HG03571 (cell line): ENCODE data around the gene CTSV.
"Not testable (repeated sequence)": the region's sequence is repeated elsewhere in the genome, so short reads cannot be mapped to it uniquely, and the experiment has no call there.

Source experiments
- ATAC-seq: cut with Tn5 transposase; IDR thresholded peaks from one replicate; pipeline ENCODE4 v1.9.1; 2021; ENCODE audit not compliant: unreplicated experiment

The CTSV gene

GRCh38 chr9:97045300-97045699, 6.4 kb upstream of the CTSV start:
- no peak for ATAC-seq

DNA sequence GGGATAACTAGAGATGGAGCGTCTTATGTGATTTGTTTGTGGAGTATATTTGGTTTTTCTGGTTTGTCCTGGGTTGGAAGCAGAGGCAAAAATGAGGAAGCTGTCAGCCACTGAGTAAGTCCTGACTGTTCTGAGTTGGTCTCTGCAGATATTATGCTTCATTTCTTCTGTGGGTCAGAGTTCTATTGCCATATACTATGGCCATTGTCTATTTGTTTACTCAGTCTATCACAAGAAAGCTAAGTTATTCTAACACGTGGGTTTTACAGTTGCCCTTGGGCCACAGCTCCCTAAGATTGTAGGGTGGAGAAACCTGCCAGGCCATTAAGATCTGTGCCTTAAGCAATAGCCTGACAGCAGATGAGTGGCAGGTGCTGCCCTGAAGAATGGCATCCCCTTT, 3.0 kb upstream of the CTSV start:
- ATAC-seq, result no peak

DNA sequence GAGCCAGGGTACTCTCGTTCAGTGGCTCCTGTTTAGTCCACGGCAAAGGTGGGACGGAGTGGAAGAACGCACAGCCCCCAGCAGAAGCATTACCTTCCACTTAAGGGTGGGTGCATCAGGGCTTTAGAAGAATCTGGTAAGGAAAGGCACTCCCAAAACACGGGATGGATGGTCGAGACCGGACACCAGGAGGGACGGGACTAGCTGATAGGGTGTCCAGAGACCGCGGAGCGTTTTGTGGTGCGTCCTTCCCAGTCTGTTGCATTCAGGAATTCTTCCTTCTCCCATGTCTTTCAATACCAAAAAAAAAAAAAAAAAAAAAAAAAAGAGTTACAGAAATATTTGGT, 545 bp upstream of the CTSV start:
- no peak for ATAC-seq

DNA sequence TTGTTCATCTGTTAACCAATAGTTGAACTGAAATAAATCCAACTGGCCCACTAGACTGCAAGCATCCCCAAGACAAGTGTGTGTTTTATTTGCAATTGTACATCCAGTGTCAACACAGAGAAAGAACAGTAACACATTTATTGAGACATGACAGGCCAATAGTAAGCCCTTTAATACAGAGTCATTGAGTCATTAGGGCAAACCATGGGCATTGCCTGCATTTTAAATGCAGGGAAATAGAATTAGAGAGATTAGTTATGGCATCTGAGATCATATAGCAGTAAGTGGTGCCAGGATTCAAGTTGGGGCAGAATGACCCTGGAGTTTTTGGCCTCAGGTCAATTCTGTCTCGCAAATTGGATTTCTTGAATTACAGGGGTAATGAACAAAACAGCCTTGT, 15.4 kb downstream of the CTSV start:
- not testable (repeated sequence) for ATAC-seq

GRCh38 chr9:97013151-97014132, 25.5 kb downstream of the CTSV start:
- ATAC-seq, result peak; percentile 86

DNA sequence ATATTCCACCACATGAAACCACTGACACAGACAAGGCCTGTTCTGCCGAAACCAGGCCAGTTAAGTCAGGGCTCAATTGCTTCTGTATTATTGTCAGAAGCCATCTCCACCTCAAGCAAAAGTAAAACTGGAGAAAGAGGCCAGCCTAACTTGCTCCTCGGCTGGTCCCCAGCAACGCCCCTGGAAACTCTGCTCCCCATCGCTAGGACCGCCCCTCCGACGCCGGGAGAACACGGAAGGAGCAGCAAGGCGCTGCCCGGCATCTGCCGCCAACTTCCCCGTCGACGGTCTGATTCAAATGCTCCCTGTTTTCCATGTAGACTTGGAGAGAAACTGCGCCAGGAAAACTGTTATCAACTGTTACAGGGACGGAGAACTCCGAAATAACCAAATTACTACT, 26.3 kb downstream of the CTSV start:
- ATAC-seq, result peak; percentile 66

DNA sequence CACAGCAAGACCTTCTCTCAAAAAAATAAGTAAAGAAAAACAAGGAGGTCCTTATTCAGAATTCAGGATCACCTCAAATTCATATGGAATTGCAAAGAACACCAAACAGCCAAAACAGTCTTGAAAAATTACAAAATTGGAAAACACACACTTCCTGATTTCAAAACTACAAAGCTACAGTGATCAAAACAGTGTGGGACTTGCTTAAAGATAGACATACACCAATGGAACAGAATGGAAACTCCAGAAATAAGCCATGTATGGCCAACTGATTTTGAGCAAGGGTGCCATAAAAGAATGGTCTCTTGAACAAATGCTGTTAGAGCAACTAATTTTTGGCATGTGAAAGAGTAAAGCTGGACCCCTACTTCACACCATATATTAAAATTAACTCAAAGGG, 36.7 kb downstream of the CTSV start:
- not testable (repeated sequence) for ATAC-seq

DNA sequence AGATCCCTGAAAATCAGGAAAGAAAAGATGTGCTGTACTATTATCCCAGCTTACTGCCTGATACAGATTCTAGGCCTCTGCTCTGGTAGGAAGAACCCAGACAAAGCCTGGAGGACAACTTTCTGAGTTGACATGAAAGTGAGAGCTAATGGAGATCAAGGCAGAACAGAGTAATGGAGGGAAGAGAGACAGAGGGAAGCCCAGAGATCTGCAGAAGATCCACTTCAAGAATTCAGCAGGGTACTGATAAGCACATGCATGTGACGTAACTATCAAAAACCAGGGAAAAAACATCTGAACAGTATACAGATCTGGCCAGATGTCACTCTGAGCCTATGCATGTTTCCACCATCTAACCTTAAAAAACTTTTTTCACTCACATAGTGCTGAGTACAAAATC, 37.6 kb downstream of the CTSV start:
- not testable (repeated sequence) for ATAC-seq

DNA sequence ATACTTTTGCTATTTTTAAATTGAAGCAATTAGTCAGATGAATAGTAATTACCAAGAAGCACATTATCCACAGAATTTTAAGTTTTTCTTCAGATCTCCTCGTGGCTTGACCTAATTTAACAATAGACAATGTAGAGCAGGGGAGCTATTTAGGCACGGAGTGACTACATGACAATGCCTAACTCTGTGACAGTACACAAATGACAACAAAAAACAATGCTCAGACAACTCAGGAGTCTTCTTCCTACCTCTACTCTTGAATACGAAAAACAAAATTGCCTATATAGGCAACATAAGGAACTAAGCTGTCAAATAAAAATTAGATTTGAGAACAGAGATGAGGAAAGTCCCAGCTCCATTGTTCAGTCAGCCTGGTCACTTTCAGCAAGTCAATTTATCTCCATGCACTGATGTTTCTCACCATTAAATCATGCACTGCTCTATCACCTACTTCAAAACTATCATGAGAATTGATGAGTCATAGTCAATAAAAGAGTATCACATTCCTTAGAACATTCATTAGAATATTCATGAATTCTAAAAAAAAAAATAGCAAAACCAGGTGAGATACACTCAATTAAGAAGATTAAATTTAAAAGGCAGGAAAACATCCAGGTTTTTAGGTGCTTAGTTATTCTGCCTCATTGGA, 38.7 kb downstream of the CTSV start:
- ATAC-seq, result not testable (repeated sequence)

GRCh38 chr9:96999733-97000132, 39.2 kb downstream of the CTSV start:
- not testable (repeated sequence) for ATAC-seq

DNA sequence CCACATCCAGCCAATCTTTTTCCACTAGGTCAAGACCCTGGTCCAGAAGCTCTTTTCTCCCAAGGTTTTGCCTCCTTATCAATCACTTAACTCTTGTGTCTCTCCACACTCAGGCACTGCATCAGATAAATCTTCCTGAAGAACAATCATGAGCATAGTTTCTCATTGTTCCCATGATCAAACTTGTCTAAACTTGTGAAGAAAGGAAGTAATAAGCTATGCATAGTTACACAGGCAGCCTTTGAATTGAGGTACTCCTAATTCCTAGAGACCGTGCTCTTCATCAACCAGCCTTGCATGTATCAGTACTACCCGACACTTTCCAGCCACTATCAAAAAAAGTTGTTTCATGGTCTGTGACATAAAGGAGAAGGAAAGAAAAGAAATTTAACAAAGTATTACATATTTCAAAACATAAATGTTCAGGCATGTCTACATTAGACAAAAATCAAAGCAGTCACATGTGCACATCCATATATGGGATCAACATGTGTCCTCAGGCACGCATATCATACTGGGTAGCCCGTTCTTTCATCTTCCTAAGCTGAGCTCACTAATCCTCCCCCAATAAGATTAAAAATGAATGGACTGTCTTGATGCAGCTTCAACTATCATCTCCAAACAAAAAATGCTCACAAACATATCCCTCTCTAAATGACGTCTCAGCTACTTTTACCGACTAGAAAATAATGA, 41.8 kb downstream of the CTSV start:
- ATAC-seq, result not testable (repeated sequence)

GRCh38 chr9:96994531-96995016, 44.4 kb downstream of the CTSV start:
- not testable (repeated sequence) for ATAC-seq

DNA sequence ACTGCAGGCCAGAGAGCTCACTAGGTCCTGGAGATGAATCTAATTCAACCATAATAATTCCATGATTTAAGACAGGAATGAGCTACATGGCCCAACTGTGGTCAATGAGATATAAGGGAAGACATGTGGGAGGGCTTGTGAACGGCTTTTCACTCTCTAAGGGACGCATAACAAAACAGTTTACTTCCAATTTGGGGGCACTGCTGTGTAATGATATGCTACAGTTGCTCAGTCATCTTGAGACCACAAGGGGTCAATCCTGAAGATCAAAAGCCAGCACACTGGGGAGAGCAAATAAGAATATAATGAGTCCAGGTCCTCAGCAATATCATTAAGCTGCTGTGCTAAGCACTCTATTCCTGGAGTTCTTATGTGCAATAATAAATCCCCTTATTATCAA, 46.6 kb downstream of the CTSV start:
- ATAC-seq, result not testable (repeated sequence)

- not testable (repeated sequence) for ATAC-seq
Observed at GRCh38 chr9:96989747-96990318, 49.1 kb downstream of the CTSV start.

DNA sequence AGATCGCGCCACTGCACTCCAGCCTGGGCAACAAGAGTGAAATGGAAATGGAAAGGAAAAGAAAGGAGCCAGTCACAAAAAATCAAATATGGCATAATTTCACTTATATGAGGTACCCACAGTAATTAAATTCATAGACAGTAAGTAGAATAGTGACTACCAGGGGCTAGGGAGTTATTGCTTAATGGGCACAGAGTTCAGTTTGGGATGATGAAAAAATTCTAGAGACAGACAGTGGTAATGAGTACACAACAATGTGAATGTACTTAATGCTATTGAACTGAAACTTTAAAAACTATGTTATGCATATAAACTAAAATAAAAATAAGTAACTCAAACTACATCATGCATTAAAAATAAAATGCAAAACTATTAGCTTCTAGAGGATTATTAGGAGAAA, 54.1 kb downstream of the CTSV start:
- ATAC-seq, result not testable (repeated sequence)

- ATAC-seq, result not testable (repeated sequence)
Observed at GRCh38 chr9:96984139-96984538, 54.8 kb downstream of the CTSV start.

DNA sequence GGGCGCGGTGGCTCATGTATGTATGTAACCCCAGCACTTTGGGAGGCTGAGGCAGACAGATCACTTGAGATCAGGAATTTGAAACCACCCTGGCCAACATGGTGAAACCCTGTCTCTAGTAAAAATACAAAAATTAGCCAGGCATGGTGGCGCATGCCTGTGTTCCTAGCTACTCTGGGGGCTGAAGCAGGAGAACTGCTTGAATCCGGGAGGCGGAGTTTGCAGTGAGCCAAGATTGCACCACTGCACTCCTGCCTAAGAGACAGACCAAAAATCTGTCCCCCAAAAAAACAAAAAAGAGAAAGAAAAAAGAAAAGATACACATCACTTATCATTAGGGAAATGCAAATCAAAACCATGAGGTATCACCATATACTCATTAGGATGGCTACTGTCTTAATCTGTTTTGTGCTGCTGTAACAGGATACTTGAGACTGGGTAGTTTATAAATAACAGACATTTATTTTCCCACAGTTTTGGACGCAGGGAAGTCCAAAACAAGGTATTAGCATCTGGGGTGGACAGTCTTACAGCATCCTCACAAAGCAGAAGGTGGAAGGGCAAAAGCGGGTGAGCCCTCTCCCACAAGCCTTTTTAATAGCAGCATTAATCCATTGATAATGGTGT, 55.3 kb downstream of the CTSV start:
- ATAC-seq, result not testable (repeated sequence)
